ENCODE data around the gene FNBP1L.

FNBP1L gene

GRCh38 chr1:93495911-93496310 is 48.0 kb downstream of the FNBP1L start:
- no peak for DNase-seq

- DNase-seq = no peak
Measured at GRCh38 chr1:93496520-93496919, 48.6 kb downstream of the FNBP1L start.

DNA sequence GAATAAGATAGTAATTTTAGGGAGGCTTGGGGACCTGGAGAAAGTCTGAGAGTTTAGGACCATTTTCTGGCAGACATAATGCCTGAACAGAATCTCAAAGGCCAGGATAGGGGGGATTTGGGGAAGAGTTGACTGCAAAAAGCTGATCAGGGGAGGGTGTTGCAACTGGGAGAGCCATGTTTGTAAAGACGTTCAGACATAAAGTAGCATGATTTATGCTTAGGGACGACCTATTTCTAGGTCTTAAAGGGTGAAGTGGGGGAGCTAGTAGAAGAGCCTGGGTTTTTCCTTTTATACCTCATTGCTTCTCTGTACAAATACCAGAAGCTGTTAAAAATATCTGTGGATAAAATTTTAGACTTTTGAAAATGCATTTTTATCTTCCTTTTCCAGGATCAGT is 51.2 kb downstream of the FNBP1L start:
- no peak for DNase-seq

DNA sequence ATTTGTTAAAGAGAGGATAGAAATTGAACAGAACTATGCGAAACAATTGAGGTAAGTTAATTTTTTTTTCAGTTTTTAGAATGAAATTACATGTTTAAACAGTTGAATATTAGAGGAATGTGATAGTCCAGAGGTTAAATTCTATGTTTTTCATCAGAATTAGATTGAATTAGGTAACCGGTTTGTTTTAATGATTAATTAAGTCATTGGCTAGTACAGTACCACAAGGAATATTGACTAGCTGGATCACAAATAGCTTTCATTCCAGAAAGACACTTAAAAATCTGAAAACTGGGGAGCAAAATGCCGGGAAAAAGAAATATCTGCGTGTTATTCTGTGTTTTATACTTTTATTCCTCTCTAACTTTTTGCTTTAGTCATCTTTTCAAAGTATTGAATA is 51.6 kb downstream of the FNBP1L start:
- DNase-seq = no peak

GRCh38 chr1:93500275-93500674 is 52.4 kb downstream of the FNBP1L start:
- DNase-seq = no peak

GRCh38 chr1:93501399-93501798 is 53.5 kb downstream of the FNBP1L start:
- no peak for DNase-seq

- DNase-seq = no peak
Measured at GRCh38 chr1:93501829-93502369, 54.0 kb downstream of the FNBP1L start.

DNA sequence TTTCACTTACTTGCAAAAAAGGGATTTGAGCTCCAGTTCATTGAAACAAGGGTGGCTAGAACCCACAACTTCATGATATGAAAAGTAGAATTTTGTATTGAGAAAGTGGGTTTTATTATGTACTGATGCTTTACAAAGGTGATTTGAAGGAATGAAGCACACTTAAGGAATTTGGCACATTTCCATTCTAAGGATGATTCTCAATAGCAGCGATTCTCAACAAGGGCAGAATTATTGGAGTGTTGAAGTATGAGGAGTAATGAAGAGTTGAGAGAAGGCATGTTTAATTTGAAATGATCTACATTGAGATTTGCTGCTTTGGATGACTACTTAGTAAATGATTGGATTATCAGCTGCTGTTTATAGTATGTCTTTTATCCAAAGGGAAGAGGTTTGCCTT is 54.7 kb downstream of the FNBP1L start:
- DNase-seq = no peak

- no peak for DNase-seq
Measured at GRCh38 chr1:93503163-93503562, 55.2 kb downstream of the FNBP1L start.

GRCh38 chr1:93503816-93504215 is 55.9 kb downstream of the FNBP1L start:
- DNase-seq = no peak

DNA sequence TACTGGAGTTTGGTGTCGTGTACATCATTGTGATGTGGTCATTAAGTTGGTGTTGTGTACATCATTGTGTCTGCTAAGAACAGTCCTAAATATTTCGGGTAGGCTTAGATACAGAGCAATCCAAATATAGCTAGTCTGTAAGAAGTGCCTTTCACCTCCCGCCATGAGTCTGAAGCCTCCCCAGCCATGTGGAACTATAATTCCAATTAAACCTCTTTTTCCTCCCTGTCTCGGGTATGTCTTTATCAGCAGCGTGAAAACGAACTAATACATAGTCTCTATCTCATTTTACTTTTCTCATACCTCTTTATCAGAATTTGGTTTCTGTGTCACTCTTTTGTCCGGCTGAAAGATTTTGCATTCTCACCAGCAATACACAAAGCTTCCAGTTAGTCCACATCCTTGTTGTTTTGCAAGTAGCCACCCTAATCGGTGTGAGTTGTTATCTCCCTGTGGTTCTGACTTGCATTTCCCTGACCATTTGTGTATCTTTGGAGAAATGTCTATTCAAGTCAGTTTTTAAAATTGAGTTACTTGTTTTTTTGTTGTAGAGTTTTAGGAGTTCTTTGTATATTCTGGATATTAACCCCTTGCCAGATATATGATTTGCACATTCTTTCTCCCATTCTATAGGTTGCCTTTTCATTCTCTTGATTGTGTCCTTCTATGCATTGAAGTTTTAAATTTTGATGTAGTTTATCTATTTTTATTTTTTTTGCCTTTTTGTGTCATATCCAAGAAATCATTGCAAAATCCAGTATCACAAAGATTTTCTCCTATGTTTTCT is 56.5 kb downstream of the FNBP1L start:
- DNase-seq = no peak

GRCh38 chr1:93506126-93506525 is 58.2 kb downstream of the FNBP1L start:
- DNase-seq = no peak

DNA sequence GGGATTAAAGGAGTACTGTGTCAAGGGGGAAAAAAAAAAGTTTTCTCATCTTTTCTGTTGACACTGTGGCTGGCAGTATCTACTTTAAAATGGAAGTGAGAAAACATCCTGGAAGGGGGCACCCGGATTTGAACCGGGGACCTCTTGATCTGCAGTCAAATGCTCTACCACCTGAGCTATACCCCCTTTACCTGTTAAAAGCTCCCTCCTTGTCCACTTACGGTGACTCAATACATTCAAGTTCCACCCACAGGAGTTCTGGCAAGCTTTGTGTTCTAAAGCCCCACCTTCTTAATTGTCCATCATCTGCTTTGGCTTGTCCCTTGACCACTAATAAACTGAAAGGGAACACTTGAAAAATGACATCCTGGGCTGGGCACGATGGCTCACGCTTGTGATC is 68.2 kb downstream of the FNBP1L start:
- DNase-seq = no peak

GRCh38 chr1:93518516-93518915 is 70.6 kb downstream of the FNBP1L start:
- no peak for DNase-seq

GRCh38 chr1:93519199-93519829 is 71.4 kb downstream of the FNBP1L start:
- no peak for DNase-seq

- no peak for DNase-seq
Measured at GRCh38 chr1:93521618-93522017, 73.7 kb downstream of the FNBP1L start.

- DNase-seq = no peak
Measured at GRCh38 chr1:93522721-93523120, 74.8 kb downstream of the FNBP1L start.

DNA sequence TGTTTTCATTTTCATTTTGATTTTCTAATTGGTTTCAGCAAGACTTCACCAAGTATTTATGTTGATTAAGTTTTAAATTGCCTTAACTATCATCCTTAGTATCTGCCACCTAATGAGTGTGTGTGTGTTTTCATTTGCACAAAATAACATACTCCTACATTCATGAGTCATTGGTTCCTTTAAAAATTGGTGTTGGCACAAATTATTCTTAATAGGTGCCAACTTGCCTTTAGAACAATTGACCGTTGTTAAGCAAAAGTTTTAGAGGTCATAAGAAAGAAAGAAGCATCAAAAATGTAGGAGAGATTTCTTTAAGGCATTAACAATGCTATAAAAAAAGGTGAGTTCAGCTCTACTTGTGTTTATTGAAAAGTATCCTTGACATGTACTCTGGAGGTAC is 77.5 kb downstream of the FNBP1L start:
- DNase-seq = no peak

DNA sequence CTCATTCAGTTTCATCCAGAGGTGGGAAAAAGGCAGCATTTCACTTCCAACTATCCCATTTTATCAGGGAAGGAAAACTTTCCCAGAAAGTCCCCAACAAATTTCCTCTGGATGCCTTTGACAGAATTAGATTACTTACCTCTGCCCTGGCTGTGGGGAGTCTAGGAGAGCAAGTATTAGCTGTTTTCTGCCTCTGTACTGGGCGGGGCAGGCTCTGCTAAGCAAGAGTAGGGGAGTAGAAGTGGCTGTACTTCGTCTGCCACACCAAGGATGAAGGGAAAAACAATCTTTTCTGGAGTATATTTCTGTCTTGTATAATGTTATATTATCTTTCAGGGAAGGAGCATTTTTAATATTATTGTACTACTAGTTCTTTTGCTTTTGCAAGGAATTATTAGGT is 78.5 kb downstream of the FNBP1L start:
- DNase-seq = no peak

DNA sequence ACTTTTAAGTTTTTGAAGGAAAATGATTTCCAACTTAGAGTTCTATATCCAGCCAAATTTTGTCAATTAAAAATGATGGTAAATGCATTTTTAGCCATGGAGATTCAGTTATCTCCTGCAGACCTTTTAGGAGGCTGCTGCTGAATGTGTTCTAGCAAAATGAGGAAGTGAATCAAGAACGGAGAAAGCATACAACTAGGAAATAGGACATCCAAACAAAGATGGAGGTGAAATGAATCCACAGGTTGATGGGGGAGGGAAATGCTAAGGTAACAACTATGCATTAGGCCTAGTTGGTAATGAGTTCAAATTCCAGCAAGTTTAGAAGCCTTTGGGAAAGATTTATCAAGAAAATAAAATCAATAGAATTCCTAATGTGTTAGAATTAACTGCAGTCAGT is 80.5 kb downstream of the FNBP1L start:
- DNase-seq = no peak

DNA sequence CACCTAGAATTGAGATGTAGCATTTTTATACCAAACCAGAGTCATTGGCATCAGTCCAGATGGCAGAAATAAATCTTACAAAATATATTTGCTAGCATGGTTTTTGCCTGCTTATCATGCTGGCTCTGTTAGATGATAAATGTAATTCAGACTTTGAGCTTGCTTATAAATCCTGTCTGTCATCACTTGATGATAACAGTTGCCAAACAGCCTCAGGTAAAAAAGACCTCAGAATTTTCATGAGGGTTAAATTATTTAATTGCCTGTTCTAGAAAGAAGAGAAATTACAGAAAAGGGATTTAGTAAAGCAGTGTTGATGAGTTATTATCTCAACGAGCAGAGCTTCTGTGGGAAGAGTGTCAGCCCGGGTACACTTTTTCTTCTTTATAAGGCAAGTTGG is 83.3 kb downstream of the FNBP1L start:
- DNase-seq = no peak

DNA sequence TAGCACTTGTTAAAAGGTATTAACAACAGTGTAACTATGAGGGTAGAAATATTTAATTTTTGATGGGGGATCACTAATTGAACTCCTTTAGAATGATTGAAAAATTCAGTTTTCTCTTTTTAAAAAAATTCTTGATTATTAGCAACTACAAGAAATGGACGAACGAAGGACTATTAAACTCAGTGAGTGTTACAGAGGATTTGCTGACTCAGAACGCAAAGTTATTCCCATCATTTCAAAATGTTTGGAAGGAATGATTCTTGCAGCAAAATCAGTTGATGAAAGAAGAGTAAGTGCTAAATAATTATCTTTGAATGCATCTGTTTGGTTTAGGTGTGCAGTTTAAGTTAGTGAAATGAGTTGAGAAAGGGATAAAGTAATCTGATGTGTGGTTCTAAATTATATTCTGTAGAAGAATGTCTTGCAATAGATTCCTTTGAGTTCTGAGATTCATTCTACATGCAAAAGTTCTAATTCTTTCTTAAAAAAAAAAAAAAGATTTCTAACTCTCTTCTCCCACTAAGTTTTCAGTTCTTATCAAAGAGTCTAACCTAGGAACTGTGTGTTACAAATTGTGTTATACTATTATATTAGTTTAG is 85.0 kb downstream of the FNBP1L start:
- no peak for DNase-seq

GRCh38 chr1:93533677-93534076 is 85.8 kb downstream of the FNBP1L start:
- DNase-seq = no peak

DNA sequence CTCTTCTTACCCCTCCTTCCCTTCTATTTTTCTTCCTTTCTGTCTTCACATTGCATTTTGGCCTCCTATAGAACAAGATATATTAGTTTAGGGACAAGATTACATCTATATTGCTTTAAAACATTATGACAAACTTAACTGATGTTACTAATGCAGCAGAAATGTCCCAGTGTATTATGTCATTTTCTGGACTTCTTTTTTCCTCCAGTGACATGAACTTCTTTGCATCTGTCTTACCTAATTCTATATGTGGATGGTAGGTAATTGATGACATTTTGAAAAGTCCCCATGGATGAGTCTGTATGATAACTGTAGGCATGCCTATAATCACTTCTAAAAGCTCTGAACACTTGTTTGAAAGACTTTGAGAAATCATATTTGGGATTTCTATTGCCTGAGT is 89.5 kb downstream of the FNBP1L start:
- no peak for DNase-seq

All from CD4-positive, alpha-beta T cell treated with Interleukin-4 for 4 hours (primary cell).